K562 (cell line): ENCODE results near the gene GPN1. TPM values are rescaled to one million over a fixed set of nuclear protein-coding genes. Genes with fewer than 3 reads are reported as not detected.

Experiments used
- CBFA2T3 ChIP-seq: fragments of 450-650 bp; IDR thresholded peaks from 2 replicates; pipeline ENCODE4 v1.6.1; 2017
- CHD1 ChIP-seq: fragments of 200-600 bp; sonication (generic); IDR thresholded peaks from one replicate; pipeline ENCODE4 v1.6.1; 2012; ENCODE audit warnings: mild to moderate bottlenecking, moderate library complexity, low read length, inconsistent platforms
- EP400 ChIP-seq: fragments of 450-650 bp; IDR thresholded peaks from 2 replicates; pipeline ENCODE4 v1.6.1; 2017; ENCODE audit warnings: antibody characterized with exemption, mild to moderate bottlenecking, moderate library complexity
- FOXK1 ChIP-seq: sonication (generic); formaldehyde crosslinking; IDR thresholded peaks from 2 replicates; pipeline ENCODE4 v1.8.0; 2022; ENCODE audit warnings: missing genetic modification reagents, mild to moderate bottlenecking, borderline replicate concordance
- MAZ ChIP-seq, 2 experiments: fragments of 450-650 bp in 1 of 2; sonication (generic) in 1 of 2; formaldehyde crosslinking; IDR thresholded peaks in 1 of 2; conservative IDR thresholded peaks in 1 of 2; 2 replicates each; pipeline versions ENCODE4 v1.4.0 to v1.5.0; 2020; ENCODE audit warnings: mild to moderate bottlenecking in 1 of 2, missing genetic modification reagents in 1 of 2
- NFATC3 ChIP-seq: fragments of 450-650 bp; IDR thresholded peaks from 2 replicates; pipeline ENCODE4 v1.6.1; 2017; ENCODE audit warnings: mild to moderate bottlenecking
- NUFIP1 ChIP-seq: fragments of 450-650 bp; IDR thresholded peaks from 2 replicates; pipeline ENCODE4 v1.6.1; 2018; ENCODE audit not compliant: partially characterized antibody
- RFX7 ChIP-seq: fragments of 250-450 bp; sonication (Bioruptor Pico); IDR thresholded peaks from 2 replicates; pipeline ENCODE4 v1.5.1; 2021; ENCODE audit warnings: mild to moderate bottlenecking
- SMC3 ChIP-seq: conservative IDR thresholded peaks from 2 replicates; pipeline ENCODE4 v1.6.1; 2011; ENCODE audit warnings: low read depth, low read length, improper control_type of control experiment; ENCODE audit not compliant: insufficient read depth
- SREBF2 ChIP-seq: sonication (generic); formaldehyde crosslinking; IDR thresholded peaks from 2 replicates; pipeline ENCODE4 v1.4.0; 2020; ENCODE audit warnings: mild to moderate bottlenecking, missing genetic modification reagents
- U2AF2 ChIP-seq: fragments of 200-400 bp; formaldehyde crosslinking; optimal IDR thresholded peaks from 2 replicates; pipeline ENCODE3; 2017; ENCODE audit warnings: low read depth, mild to moderate bottlenecking, low read length
- ZNF23 ChIP-seq: fragments of 250-450 bp; sonication (Bioruptor Pico); IDR thresholded peaks from 2 replicates; pipeline ENCODE4 v1.4.0; 2020; ENCODE audit warnings: mild to moderate bottlenecking
- ZNF408 ChIP-seq: fragments of 250-450 bp; sonication (Bioruptor Pico); IDR thresholded peaks from 2 replicates; pipeline ENCODE4 v1.4.0; 2020; ENCODE audit warnings: low read depth, mild to moderate bottlenecking, moderate library complexity
- polyA plus RNA-seq, 8 experiments: library from polyadenylated mRNA; depleted of rRNA in 4 of 8; stranded (reverse) in 5 of 8; unstranded in 3 of 8; fragments of >200 nt; fragmentation: Nextera tagmentation in 2 of 8; fragmentation: Illumina TruSeq in 1 of 8; extraction: Ambion mirVana in 2 of 8; extraction: Trizol in 1 of 8; gene quantifications; 2 replicates each; pipeline versions ENCODE4 v1.2.1 to v1.2.3, GENCODE V29; 2011 to 2014; ENCODE audit warnings: inconsistent platforms in 1 of 8, missing spikeins in 1 of 8
- total RNA-seq, 7 experiments: library from RNA; depleted of rRNA in 6 of 7; stranded (reverse); fragments of >200 nt in 6 of 7; fragmentation: Illumina TruSeq in 2 of 7; extraction: Trizol in 2 of 7; gene quantifications; 2 replicates each; pipeline versions ENCODE4 v1.2.1 to v1.2.3, GENCODE V29; 2011 to 2021; ENCODE audit warnings: low replicate concordance in 1 of 7
- TF ChIP-seq, protein P1 (sequence below): fragments of 200-600 bp; sonication (generic); IDR thresholded peaks from one replicate; pipeline ENCODE4 v1.6.1; 2012; ENCODE audit warnings: mild to moderate bottlenecking, low read depth, low read length, inconsistent platforms
- TF ChIP-seq, protein P2 (sequence below): IDR thresholded peaks from 2 replicates; pipeline ENCODE4 v1.6.1; 2012; ENCODE audit warnings: low read depth, low read length, improper control_type of control experiment, borderline replicate concordance

GPN1 gene
- total and polyA plus RNA-seq, 9 of the 15 experiments (the other 6 are each of a cell fraction or from before 2014, with no cell fraction given), result 23.4 to 171 (median 48.2) TPM

DNA sequence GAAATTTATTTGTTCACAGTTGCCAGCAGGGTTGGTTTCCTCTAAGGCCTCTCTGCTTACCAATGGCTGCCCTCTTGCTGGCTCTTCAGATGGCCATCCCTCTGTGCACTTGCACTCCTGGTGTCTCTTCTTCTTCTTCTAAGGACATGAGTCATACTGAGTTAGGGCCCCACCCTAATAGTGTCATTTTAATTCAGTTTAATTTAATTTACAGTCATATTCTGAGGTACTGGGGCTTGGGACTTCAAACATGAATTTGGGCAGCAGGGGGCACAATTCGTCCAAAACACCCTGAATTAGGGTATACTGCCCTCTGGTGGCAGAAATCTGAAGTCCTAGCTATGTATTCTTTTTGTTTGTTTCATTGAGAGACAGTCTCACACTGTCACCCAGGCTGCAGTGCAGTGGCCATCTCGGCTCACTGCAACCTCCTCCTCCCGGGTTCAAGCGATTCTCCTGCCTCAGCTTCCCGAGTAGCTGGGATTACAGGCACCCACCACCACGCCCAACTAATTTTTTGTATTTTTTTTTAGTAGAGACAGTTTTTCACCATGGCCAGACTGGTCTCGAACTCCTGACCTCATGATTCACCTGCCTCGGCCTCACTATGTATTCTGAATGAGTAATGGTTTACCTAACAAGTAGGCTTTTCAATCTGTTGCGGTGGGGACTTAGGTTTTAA, 54.7 kb downstream of the GPN1 start (continued):
- TF ChIP-seq, protein P1, sequence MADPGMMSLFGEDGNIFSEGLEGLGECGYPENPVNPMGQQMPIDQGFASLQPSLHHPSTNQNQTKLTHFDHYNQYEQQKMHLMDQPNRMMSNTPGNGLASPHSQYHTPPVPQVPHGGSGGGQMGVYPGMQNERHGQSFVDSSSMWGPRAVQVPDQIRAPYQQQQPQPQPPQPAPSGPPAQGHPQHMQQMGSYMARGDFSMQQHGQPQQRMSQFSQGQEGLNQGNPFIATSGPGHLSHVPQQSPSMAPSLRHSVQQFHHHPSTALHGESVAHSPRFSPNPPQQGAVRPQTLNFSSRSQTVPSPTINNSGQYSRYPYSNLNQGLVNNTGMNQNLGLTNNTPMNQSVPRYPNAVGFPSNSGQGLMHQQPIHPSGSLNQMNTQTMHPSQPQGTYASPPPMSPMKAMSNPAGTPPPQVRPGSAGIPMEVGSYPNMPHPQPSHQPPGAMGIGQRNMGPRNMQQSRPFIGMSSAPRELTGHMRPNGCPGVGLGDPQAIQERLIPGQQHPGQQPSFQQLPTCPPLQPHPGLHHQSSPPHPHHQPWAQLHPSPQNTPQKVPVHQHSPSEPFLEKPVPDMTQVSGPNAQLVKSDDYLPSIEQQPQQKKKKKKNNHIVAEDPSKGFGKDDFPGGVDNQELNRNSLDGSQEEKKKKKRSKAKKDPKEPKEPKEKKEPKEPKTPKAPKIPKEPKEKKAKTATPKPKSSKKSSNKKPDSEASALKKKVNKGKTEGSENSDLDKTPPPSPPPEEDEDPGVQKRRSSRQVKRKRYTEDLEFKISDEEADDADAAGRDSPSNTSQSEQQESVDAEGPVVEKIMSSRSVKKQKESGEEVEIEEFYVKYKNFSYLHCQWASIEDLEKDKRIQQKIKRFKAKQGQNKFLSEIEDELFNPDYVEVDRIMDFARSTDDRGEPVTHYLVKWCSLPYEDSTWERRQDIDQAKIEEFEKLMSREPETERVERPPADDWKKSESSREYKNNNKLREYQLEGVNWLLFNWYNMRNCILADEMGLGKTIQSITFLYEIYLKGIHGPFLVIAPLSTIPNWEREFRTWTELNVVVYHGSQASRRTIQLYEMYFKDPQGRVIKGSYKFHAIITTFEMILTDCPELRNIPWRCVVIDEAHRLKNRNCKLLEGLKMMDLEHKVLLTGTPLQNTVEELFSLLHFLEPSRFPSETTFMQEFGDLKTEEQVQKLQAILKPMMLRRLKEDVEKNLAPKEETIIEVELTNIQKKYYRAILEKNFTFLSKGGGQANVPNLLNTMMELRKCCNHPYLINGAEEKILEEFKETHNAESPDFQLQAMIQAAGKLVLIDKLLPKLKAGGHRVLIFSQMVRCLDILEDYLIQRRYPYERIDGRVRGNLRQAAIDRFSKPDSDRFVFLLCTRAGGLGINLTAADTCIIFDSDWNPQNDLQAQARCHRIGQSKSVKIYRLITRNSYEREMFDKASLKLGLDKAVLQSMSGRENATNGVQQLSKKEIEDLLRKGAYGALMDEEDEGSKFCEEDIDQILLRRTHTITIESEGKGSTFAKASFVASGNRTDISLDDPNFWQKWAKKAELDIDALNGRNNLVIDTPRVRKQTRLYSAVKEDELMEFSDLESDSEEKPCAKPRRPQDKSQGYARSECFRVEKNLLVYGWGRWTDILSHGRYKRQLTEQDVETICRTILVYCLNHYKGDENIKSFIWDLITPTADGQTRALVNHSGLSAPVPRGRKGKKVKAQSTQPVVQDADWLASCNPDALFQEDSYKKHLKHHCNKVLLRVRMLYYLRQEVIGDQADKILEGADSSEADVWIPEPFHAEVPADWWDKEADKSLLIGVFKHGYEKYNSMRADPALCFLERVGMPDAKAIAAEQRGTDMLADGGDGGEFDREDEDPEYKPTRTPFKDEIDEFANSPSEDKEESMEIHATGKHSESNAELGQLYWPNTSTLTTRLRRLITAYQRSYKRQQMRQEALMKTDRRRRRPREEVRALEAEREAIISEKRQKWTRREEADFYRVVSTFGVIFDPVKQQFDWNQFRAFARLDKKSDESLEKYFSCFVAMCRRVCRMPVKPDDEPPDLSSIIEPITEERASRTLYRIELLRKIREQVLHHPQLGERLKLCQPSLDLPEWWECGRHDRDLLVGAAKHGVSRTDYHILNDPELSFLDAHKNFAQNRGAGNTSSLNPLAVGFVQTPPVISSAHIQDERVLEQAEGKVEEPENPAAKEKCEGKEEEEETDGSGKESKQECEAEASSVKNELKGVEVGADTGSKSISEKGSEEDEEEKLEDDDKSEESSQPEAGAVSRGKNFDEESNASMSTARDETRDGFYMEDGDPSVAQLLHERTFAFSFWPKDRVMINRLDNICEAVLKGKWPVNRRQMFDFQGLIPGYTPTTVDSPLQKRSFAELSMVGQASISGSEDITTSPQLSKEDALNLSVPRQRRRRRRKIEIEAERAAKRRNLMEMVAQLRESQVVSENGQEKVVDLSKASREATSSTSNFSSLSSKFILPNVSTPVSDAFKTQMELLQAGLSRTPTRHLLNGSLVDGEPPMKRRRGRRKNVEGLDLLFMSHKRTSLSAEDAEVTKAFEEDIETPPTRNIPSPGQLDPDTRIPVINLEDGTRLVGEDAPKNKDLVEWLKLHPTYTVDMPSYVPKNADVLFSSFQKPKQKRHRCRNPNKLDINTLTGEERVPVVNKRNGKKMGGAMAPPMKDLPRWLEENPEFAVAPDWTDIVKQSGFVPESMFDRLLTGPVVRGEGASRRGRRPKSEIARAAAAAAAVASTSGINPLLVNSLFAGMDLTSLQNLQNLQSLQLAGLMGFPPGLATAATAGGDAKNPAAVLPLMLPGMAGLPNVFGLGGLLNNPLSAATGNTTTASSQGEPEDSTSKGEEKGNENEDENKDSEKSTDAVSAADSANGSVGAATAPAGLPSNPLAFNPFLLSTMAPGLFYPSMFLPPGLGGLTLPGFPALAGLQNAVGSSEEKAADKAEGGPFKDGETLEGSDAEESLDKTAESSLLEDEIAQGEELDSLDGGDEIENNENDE, result no peak
- TF ChIP-seq FOXK1 (CRISPR knock-in tag), result no peak
- peak in 1 of 2 experiments; percentile 46; a peak in 1 of 4 replicates for TF ChIP-seq MAZ (CRISPR knock-in tag; conservative IDR thresholded peaks at IDR 0.05 in 1 of 2, IDR thresholded peaks at IDR 0.05 in 1 of 2)
- no peak for TF ChIP-seq ZNF408 (CRISPR knock-in tag)
- TF ChIP-seq U2AF2, result no peak
- TF ChIP-seq, protein P2, sequence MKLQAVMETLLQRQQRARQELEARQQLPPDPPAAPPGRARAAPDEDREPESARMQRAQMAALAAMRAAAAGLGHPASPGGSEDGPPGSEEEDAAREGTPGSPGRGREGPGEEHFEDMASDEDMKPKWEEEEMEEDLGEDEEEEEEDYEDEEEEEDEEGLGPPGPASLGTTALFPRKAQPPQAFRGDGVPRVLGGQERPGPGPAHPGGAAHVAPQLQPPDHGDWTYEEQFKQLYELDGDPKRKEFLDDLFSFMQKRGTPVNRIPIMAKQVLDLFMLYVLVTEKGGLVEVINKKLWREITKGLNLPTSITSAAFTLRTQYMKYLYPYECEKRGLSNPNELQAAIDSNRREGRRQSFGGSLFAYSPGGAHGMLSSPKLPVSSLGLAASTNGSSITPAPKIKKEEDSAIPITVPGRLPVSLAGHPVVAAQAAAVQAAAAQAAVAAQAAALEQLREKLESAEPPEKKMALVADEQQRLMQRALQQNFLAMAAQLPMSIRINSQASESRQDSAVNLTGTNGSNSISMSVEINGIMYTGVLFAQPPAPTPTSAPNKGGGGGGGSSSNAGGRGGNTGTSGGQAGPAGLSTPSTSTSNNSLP, result peak; percentile 80; the same call in 1 of the 2 replicates
- no peak for TF ChIP-seq ZNF23
- TF ChIP-seq CHD1, result no peak
- TF ChIP-seq EP400, result no peak
- no peak for TF ChIP-seq NFATC3
- TF ChIP-seq CBFA2T3, result no peak
- TF ChIP-seq SREBF2 (CRISPR knock-in tag), result no peak
- no peak for TF ChIP-seq RFX7 (CRISPR knock-in tag)
- no peak for TF ChIP-seq NUFIP1
- TF ChIP-seq SMC3, result peak; percentile 90
